ENCODE data around the gene CTIF.

- no peak for TF ChIP-seq IRF3 (IDR thresholded peaks at IDR 0.05; ENCODE audit: low read depth, low read length)
- no peak for TF ChIP-seq MEF2A (IDR thresholded peaks at IDR 0.05; ENCODE audit: borderline replicate concordance, low read depth)
- TF ChIP-seq FOSL2 (IDR thresholded peaks at IDR 0.05; ENCODE audit: borderline replicate concordance, low read depth), result no peak
- TF ChIP-seq REST (IDR thresholded peaks at IDR 0.05; ENCODE audit: low read depth, low read length), result no peak
- TF ChIP-seq CTCF (IDR thresholded peaks at IDR 0.05), result peak; percentile 32
- no peak for TF ChIP-seq EP300 (IDR thresholded peaks at IDR 0.05; ENCODE audit: borderline replicate concordance in 1 of 2, low read depth in 1 of 2, low read length in 1 of 2)
- no peak for TF ChIP-seq ZBTB33 (IDR thresholded peaks at IDR 0.05; ENCODE audit: borderline replicate concordance, low read depth)
- no peak for TF ChIP-seq USF1 (IDR thresholded peaks at IDR 0.05; ENCODE audit: borderline replicate concordance, low read depth)
- TF ChIP-seq RFX5 (IDR thresholded peaks at IDR 0.05; ENCODE audit: low read length), result no peak
Observed at GRCh38 chr18:48605408-48605845, 66.6 kb downstream of the CTIF start.

All from SK-N-SH (cell line).